HG02642 (cell line): ENCODE results near the gene SLC9A9.

ENCODE experiments used
- ATAC-seq: cut with Tn5 transposase; IDR thresholded peaks from one replicate; pipeline ENCODE4 v1.9.1; 2021; ENCODE audit warnings: mild to moderate bottlenecking; ENCODE audit not compliant: unreplicated experiment, poor library complexity

SLC9A9 gene

DNA sequence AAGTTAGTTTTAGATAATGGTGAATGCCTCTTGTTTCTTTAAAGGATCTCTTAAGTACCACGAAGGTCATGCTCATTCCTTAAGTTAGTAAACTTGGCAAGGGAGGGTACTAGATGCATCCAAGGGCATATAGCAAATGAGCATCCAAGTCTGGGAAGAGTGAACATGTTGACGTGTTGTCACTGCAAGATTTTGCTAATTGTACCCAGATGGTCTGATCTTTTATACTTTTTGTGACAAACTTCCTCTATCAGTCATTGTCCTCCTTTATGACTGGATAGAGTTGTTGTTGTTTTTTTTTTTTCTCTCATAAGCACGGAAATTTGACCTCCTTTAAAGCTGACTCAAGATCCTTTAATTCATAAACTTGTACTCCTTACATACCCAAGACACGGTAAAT lies 607.4 kb downstream of the SLC9A9 start:
- no peak for ATAC-seq

DNA sequence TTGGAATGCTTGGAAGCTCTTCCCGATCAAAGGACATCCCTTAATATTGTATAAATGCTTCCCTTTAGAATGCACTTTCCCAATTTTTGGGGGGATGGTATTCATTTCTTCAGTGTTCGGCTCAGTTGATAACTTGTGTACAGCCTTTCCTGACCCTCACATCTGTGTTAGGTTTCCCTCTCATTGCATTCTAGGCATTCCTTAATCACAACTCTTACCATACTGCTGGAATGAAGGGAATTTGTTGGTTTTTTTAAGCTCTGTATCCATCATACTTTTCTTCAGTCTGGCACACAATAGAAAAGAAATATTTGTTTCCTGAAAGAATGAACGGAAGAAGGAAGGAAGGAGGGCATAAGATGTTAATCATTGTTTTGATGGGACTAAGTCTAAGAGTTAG lies 609.2 kb downstream of the SLC9A9 start:
- no peak for ATAC-seq

DNA sequence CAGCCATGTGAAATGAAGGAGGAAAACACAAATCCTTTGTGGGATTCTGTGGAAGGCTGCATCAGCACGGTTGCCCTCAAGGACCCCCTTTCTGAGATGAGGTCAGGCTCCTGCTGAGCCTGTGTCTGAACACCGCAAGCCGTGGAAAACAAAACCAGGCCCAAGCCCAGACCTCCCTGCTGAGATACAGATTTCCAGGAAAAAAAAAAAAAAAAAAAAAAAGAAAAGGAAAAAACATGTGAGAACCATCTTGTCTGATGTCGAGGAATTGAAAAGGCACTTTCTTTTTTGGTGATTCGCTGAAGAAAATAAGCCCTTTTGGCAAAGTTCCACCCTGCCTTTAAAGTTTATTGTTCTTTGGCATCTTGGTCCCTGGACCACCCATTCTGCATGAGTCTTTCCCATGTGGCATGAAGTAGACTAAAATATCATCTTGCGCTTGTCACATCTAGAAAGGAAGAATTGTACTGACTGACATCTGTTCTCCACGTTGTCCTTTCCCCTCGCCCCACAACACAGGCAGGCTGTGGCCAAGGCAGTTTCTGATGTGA lies 611.1 kb downstream of the SLC9A9 start:
- ATAC-seq = no peak

DNA sequence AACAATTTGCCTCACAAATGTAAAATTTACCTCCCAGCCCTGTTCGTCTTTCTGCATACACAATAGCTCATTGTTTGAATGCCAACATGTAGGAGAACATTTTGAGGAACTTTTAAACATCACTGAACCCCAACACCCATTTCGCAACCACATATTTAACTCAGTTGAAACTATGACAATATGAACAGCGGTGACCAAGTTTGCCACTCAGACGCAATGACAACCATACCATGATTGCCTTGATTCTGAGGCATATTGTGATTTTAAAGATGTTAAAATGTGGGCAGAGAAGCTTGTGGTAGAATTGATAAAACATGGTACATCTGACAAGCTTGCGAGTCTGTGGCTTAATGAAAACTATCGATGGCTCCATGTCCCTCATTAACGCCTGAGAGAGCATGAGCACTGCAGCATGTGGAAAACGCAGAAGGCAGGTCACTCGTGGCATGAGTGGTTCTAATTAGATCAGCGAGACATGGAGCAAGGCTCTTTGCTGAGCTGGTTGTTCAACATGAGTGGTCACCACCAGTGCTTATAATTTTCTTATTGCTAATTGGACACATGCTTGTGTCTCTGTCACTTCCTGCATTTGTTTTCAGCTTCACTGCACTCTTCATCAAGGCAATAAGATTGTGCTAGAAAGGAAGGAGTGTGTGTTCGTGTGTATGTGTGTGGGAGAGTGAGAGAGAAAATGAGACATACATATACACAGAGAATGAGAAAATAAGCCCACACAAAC lies 611.9 kb downstream of the SLC9A9 start:
- no peak for ATAC-seq

- ATAC-seq = no peak
Measured at GRCh38 chr3:143235614-143236204, 612.6 kb downstream of the SLC9A9 start.

DNA sequence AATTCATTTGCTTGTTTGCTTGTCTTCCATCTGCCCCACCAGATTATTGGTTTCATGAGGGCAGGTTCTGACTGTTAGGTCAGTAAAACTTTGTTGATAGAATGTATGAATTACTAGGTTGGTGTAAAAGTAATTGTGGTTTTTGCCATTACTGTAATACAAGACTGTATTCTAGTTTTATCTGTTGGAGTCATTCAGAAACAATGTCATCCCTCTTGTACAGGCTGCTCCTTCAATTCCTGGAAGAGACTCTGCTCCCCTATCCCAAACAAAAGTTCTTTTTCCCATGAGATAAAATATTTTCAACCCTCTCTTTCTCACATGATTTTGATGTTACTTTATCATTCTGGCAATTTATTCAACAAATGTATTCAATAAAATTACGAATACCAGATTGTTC lies 613.7 kb downstream of the SLC9A9 start:
- no peak for ATAC-seq

DNA sequence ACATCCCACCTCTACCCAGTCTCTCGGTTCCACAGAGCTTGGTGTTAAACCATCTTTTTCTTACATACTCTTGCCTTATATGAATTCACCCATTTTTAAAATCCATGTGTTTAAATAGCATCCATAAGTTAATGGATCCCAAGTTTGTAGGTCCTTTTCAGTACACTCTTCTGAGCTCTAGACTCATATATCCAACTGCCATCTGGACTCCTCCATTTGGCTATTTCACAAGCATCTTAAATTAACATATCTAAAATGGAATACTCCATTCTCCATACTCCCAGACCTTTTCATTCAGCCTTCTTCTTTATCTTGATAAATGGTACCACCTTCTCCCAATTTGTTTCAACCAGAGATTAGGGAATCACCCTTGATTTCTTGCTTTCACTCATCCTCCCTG lies 615.3 kb downstream of the SLC9A9 start:
- no peak for ATAC-seq

DNA sequence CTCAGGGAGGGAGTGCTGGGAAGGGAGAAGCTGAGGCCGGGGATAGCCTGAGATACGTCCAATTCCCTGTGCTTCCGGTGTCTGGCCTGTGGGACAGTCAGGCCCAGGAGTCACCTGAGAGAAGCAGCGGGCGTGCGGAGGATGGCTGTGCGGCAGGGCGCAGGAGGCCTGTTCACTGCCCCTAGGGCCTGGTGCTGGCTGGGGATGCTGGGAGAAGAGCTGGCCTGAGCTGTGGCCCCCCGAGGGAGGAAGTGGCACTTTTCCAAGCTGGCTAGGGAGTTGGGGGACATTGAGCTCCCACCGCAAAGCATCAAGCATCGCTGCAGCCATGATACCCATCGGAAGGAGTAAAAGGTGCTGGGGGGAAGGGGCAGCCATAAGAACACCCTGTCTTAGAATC lies 619.9 kb downstream of the SLC9A9 start:
- no peak for ATAC-seq

DNA sequence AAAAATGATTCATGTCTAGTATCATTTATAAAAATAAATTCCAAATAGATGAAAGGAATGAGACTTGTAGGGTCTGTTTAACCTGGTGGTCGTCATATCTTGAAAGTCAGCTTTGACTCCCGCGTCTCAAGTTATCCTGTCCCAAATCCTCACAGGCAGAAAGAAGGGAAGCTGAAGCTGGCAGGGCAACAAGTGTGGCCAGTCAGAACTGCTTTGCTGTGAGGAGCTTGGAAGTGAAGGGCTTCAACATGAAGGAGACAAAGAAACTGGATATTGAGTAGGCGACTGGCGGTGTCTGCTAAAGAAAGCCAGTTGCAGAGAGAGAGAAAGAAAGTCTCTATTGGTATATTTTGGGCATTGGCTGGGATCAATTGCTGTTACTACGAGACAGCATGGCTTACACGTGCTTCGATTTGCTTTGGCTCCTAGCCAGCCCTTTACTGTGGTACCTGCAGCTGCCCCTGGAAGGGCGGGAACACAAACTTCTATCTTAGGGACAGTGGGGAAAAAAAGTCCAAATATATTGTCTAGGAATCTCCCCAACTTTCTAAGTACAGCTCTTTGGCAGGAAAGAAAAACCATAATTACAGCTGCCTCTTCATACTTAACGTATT lies 621.5 kb downstream of the SLC9A9 start:
- no peak for ATAC-seq

GRCh38 chr3:143224716-143225115 lies 623.6 kb downstream of the SLC9A9 start:
- no peak for ATAC-seq

GRCh38 chr3:143222981-143223380 lies 625.3 kb downstream of the SLC9A9 start:
- ATAC-seq = no peak

DNA sequence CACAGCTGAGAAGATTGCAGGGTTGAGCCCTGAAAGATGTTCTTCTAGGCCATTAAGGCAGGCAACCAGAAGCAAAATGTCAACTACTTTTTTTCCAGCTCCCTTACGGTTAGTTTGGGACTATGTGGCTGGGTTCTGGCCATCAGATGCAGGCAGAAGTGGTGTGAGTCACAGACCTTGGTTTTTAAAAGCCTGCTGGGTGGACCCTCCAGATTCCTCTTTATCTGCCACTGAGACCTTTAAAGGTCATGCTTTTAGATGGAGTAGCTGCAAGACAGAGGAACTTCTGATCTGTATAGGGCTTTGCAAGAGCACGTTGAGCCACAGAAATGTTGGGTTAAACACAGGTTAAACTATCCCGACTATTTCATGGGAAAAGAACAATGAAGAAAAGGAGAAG lies 625.8 kb downstream of the SLC9A9 start:
- no peak for ATAC-seq

DNA sequence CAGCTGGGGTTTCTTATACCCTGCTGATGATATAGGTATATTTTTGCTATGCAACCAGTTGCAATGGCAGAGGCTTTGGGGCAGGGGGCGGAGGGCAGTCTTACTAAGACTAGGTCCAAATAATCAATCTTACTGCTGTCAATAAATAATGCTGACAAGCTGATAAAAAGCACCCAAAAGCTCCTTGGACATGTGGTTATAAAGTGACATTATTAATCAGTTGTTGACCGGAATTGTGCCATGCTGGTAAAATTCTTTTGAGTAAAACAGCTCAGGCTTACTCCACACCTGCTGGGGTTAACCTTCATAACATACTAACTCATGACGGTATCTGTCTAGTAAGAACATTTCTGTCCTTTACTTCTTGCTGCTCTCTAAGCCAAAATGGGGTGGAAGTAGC lies 626.8 kb downstream of the SLC9A9 start:
- no peak for ATAC-seq

GRCh38 chr3:143220741-143221140 lies 627.5 kb downstream of the SLC9A9 start:
- peak; percentile 58 for ATAC-seq

DNA sequence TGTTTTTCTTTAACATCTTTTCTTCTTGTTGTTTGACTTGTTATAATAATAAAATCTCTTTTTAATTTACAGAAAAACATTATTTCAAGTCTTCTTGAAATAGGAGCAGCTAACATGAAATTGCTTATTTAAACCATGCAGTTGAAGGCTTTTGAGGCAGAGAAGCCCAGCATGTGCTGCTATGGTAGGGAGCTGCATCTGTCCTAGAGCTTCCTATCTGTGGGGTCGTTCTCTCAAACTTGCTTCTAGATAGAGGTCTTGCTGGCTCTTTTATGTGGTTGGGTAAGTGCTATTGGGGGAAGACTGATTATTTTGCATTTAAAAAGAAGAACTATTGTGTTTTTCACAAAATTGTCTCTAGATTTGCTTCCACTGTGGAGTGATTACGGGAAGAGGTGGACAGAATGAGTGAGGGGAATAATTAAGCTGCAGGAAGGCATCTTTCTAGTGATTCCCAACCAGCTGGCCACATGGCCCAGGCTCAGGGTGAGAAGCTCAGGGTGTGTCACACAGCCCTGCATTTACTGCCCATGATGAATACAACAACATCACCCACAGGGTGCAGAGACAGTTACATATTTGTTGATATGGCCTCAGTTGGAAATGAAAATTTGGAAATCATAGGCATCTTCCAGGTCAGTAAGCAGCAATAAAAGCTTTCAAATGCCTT lies 630.0 kb downstream of the SLC9A9 start:
- no peak for ATAC-seq

DNA sequence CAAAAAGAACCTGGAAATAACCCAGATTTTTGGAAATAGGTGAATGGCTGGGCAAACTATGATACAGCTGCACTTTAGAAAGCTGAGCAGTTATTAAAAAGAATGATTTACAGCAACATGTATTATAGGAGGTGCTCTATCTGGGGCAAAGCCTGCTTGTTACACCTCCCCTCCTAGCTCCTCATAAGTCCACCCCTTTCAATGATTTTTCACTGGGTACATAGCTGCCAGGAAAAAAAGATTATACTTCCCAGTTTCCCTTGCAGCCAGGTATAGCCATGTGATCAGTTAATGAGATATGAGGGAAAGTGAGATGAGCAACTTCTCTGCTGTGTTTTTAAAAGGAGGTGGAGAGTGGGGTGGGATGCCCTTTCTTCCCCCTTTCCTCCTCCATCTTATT lies 631.0 kb downstream of the SLC9A9 start:
- no peak for ATAC-seq

DNA sequence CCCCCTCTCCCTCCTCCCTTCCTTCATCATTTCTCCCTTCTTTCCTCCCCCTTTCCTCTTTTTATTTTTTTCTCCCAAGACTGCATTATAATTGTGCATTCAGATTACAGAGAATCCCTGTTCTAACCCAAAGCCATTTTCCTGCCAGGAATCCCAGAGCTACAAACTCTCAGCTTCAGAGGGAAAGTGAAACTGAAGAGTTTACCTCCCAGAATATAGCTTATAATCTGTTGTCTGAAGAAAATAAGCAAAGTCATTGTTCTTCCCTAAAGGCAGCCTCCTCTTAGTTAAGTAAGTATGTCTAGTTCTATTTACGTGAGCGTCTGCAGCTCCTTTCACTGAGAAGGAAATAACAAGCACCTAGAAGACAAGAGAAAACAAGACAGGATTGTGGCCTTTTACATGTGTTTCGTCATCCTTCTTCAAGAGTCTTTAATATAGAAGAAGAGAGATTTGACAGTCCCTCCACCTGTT lies 631.5 kb downstream of the SLC9A9 start:
- ATAC-seq = no peak
